Stomach smooth muscle (tissue), 2 donors: ENCODE measurements around the gene POLD2.

Experiments
- H3K27ac ChIP-seq: one replicate; pipeline ENCODE4 v1.7.0; 2013; ENCODE audit warnings: mild to moderate bottlenecking, low read length, inconsistent platforms
- H3K27me3 ChIP-seq, 2 donors: one replicate each; pipeline ENCODE4 v1.7.0; 2013; ENCODE audit warnings: low read length in 2 of 2; ENCODE audit not compliant: insufficient read depth in 2 of 2, control insufficient read depth in 1 of 2
- H3K36me3 ChIP-seq, 2 donors: one replicate each; pipeline ENCODE4 v1.7.0; 2013; ENCODE audit warnings: low read length in 2 of 2; ENCODE audit not compliant: control insufficient read depth in 2 of 2, insufficient read depth in 2 of 2
- H3K4me1 ChIP-seq: one replicate; pipeline ENCODE4 v1.7.0; 2013; ENCODE audit warnings: low read length; ENCODE audit not compliant: control insufficient read depth, insufficient read depth
- H3K4me3 ChIP-seq, 2 donors: one replicate each; pipeline ENCODE4 v1.7.0; 2013; ENCODE audit warnings: low read length in 2 of 2
- H3K9ac ChIP-seq, 2 donors: one replicate each; pipeline ENCODE4 v1.7.0; 2013; ENCODE audit warnings: low read length in 2 of 2, mild to moderate bottlenecking in 1 of 2
- H3K9me3 ChIP-seq, 2 donors: one replicate each; pipeline ENCODE4 v1.7.0; 2013; ENCODE audit warnings: low read length in 2 of 2; ENCODE audit not compliant: control insufficient read depth in 2 of 2
- donor health status: healthy.
- donor health status: Pancreatic carcinoma.

POLD2 gene

GRCh38 chr7:44103923-44104859, 19.2 kb downstream of the POLD2 start, which contains the start of gene AEBP1:
TSS of gene AEBP1 (plus strand) at chr7:44104345. CDS start at chr7:44104666, 321 bp downstream.
- Histone ChIP-seq H3K27ac (peak within 1 kb of the TSS; percentile 60), H3K9me3 (no peaks in the 10 kb centered on the region), H3K4me1 (peaks cover 37% of the 10 kb centered on the region), H3K27me3 (peaks cover 2 to 28% of the 10 kb centered on the region in 2 donors), H3K4me3 (peak within 1 kb of the TSS; percentile 28 to 72), H3K36me3 (peaks cover 0 to 3% of the 10 kb centered on the region in 2 donors), H3K9ac (peak within 1 kb of the TSS; percentile 51 to 58)

GRCh38 chr7:44103566-44103922, 19.8 kb downstream of the POLD2 start:
- Histone ChIP-seq H3K27ac (peak overlapping the region; percentile 41), H3K27me3 (peaks cover 2 to 28% of the 10 kb centered on the region in 2 donors), H3K9ac (peak overlapping the region in 1 of 2 donors; percentile 5), H3K4me3 (no peak overlapping the region), H3K4me1 (peaks cover 37% of the 10 kb centered on the region), H3K9me3 (no peaks in the 10 kb centered on the region), H3K36me3 (peaks cover 0 to 3% of the 10 kb centered on the region in 2 donors)

GRCh38 chr7:44102846-44103565, 20.3 kb downstream of the POLD2 start:
- H3K4me1 ChIP-seq = peaks cover 37% of the 10 kb centered on the region
- H3K9ac ChIP-seq = peak overlapping the region in 1 of 2 donors; percentile 5
- H3K27me3 ChIP-seq = peaks cover 2 to 28% of the 10 kb centered on the region in 2 donors
- H3K9me3 ChIP-seq = no peaks in the 10 kb centered on the region
- H3K27ac ChIP-seq = peak overlapping the region; percentile 41
- H3K36me3 ChIP-seq = peaks cover 0 to under 1% of the 10 kb centered on the region in 2 donors
- H3K4me3 ChIP-seq = no peak overlapping the region

GRCh38 chr7:44101966-44102845, 21.1 kb downstream of the POLD2 start:
- H3K27me3 ChIP-seq = peaks cover 2 to 27% of the 10 kb centered on the region in 2 donors
- no peaks in the 10 kb centered on the region for H3K9me3 ChIP-seq
- no peaks in the 10 kb centered on the region for H3K36me3 ChIP-seq
- H3K4me1 ChIP-seq = peaks cover 37% of the 10 kb centered on the region
- no peak overlapping the region for H3K4me3 ChIP-seq
- no peak overlapping the region for H3K9ac ChIP-seq
- no peak overlapping the region for H3K27ac ChIP-seq

- no peak overlapping the region for H3K9ac ChIP-seq
- peaks cover 32% of the 10 kb centered on the region for H3K4me1 ChIP-seq
- H3K9me3 ChIP-seq = no peaks in the 10 kb centered on the region
- peaks cover 2 to 20% of the 10 kb centered on the region in 2 donors for H3K27me3 ChIP-seq
- peak overlapping the region; percentile 24 for H3K27ac ChIP-seq
- no peaks in the 10 kb centered on the region for H3K36me3 ChIP-seq
- no peak overlapping the region for H3K4me3 ChIP-seq
These were observed 21.9 kb downstream of the POLD2 start for GRCh38 chr7:44101303-44101965.

GRCh38 chr7:44100458-44101302, 22.7 kb downstream of the POLD2 start:
- H3K27ac ChIP-seq = peak overlapping the region; percentile 24

GRCh38 chr7:44099669-44100068, 23.7 kb downstream of the POLD2 start:
- Histone ChIP-seq H3K4me3 (no peak overlapping the region), H3K9ac (no peak overlapping the region), H3K9me3 (no peaks in the 10 kb centered on the region), H3K27me3 (peaks cover 0 to 8% of the 10 kb centered on the region in 2 donors), H3K27ac (no peak overlapping the region), H3K4me1 (peaks cover 16% of the 10 kb centered on the region), H3K36me3 (no peaks in the 10 kb centered on the region)

More at GRCh38 chr7:44100458-44101302, 22.7 kb downstream of the POLD2 start:
- H3K9ac ChIP-seq = no peak overlapping the region
- peaks cover 26% of the 10 kb centered on the region for H3K4me1 ChIP-seq
- peaks cover 1 to 13% of the 10 kb centered on the region in 2 donors for H3K27me3 ChIP-seq
- no peaks in the 10 kb centered on the region for H3K36me3 ChIP-seq
- no peak overlapping the region for H3K4me3 ChIP-seq
- H3K9me3 ChIP-seq = no peaks in the 10 kb centered on the region

- Histone ChIP-seq H3K4me1 (peaks cover 7% of the 10 kb centered on the region), H3K27me3 (no peaks in the 10 kb centered on the region), H3K9ac (no peak overlapping the region), H3K9me3 (no peaks in the 10 kb centered on the region), H3K36me3 (no peaks in the 10 kb centered on the region), H3K4me3 (no peak overlapping the region), H3K27ac (no peak overlapping the region)
These were observed 25.0 kb downstream of the POLD2 start for GRCh38 chr7:44098092-44099068.
